ENCODE measurements around the gene TRIP12. TPM values are rescaled to one million over a fixed set of nuclear protein-coding genes. Genes with fewer than 3 reads are reported as not detected.
A peak's percentile ranks its signal among the peaks of the same experiment; 100 is the strongest.
"Not testable (repeated sequence)": the region's sequence is repeated elsewhere in the genome, so short reads cannot be mapped to it uniquely, and the experiment has no call there.

Gene TRIP12
- total RNA-seq, 1 donor, result 78.6 TPM

- no peak for DNase-seq (ENCODE audit: low read depth in 2 of 3, low spot score in 2 of 3)
Measured at GRCh38 chr2:229728370-229728769, 193.4 kb downstream of the TRIP12 start.

DNA sequence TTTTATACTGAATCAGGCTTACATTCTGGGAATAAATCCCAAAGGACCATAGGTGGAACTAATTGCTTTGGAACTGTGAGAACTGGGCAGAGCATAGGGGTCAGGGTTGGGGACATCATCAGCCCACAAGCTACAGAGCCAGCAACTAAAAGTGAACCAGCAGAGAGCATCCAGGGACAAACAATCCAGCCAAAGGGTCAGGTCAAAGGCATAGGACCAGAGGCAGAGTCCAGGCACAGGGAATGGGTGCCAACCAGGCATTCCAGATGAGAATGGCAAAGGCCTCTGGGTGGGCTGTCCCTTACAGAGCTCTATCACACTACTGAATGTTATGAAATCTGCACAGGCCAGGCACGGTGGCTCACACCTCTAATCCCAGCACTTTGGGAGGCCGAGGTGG lies 195.2 kb downstream of the TRIP12 start:
- DNase-seq (ENCODE audit: low read depth in 2 of 3, low spot score in 2 of 3), result no peak

- no peak for DNase-seq (ENCODE audit: low read depth in 2 of 3, low spot score in 2 of 3)
Measured at GRCh38 chr2:229725716-229726574, 195.9 kb downstream of the TRIP12 start.

- not testable (repeated sequence) for DNase-seq (ENCODE audit: low read depth in 2 of 3, low spot score in 2 of 3)
Measured at GRCh38 chr2:229723192-229723591, 198.6 kb downstream of the TRIP12 start.

DNA sequence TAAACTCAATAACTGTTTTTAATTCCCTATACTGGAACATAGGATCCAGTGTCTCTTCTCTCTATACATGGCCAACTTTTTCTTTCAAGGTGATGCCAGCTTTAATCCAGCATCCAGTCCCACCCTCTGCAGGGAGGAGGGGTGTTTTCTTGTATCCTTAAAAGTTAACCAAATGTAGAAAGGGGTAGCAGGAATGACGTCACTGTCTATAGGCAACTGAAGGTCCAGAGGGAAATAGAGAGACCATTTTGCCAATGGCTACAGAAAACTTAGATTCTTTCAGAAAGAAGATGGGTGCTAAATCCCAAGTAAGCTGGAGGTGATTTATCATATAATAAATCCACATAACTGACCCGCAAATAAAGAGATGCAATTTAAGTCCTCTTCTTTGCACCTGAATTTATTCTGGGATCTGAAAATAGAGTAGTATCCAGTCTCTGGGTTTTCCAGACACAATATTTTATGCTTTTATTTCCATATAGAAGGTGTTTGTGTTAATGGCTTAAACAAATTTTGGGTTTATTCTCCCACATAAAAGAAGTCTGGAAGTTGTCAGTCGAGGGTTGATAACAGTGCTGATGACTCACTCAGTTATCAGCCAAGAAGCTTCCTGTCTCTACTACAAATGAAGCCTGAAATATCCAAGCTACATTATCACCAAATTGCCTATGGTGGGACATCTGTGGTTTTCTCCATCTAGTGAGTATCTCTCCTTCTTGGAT lies 201.7 kb downstream of the TRIP12 start:
- DNase-seq (ENCODE audit: low read depth in 2 of 3, low spot score in 2 of 3), result no peak

GRCh38 chr2:229718057-229718456 lies 203.8 kb downstream of the TRIP12 start:
- no peak for DNase-seq (ENCODE audit: low read depth in 2 of 3, low spot score in 2 of 3)

GRCh38 chr2:229715895-229716507 lies 205.8 kb downstream of the TRIP12 start:
- DNase-seq (ENCODE audit: low read depth in 2 of 3, low spot score in 2 of 3), result peak in 2 of 3 donors; percentile 36 to 55

GRCh38 chr2:229714736-229715541 lies 206.9 kb downstream of the TRIP12 start:
- peak in 2 of 3 donors; percentile 44 to 51 for DNase-seq (ENCODE audit: low read depth in 2 of 3, low spot score in 2 of 3)

- DNase-seq (ENCODE audit: low read depth in 2 of 3, low spot score in 2 of 3), result peak; percentile 17 to 42 (median 25)
Measured at GRCh38 chr2:229714080-229714735, 207.6 kb downstream of the TRIP12 start, which contains the start of gene DNER. Gene DNER, minus strand, starts transcription at chr2:229714555. Its CDS starts 132 bp downstream, at chr2:229714423.

Small RNAs within 50 kb of the gene (small RNA-seq; reads per million reads assigned to genes)
- gene RNU6-613P (not detected), gene RNU6-964P (not detected)

Other genes starting within 250 kb of the TRIP12 start
- gene DNER, start 207.5 kb downstream of the TRIP12 start, total RNA-seq, result not detected
- 1.9 TPM for gene FBXO36, start 494 bp upstream of the TRIP12 start, total RNA-seq
- 3.8 TPM for gene SLC16A14, start 146.9 kb upstream of the TRIP12 start, total RNA-seq

Data from hematopoietic multipotent progenitor cell (in vitro differentiated cells).